Immature natural killer cell (primary cell): ENCODE data around the gene TPBGL. TPM values are rescaled to one million over a fixed set of nuclear protein-coding genes. Genes with fewer than 3 reads are reported as not detected.
A peak's percentile ranks its signal among the peaks of the same experiment; 100 is the strongest.

Experiments
- DNase-seq, 3 donors: peaks; one replicate each; pipeline ENCODE4 v3.0.0; 2022; ENCODE audit warnings: mixed read lengths in 1 of 3
- H3K27ac Mint-ChIP-seq, 6 donors: one replicate each; pipeline ENCODE4 v1.8.0; 2020; ENCODE audit warnings: mixed read lengths in 6 of 6, mild to moderate bottlenecking in 5 of 6, inconsistent platforms in 4 of 6, moderate library complexity in 3 of 6
- H3K27me3 Mint-ChIP-seq, 3 donors: one replicate each; pipeline ENCODE4 v1.8.0; 2020 to 2021; ENCODE audit warnings: low read depth in 3 of 3, mild to moderate bottlenecking in 3 of 3, mixed read lengths in 3 of 3, moderate library complexity in 3 of 3, inconsistent platforms in 1 of 3
- H3K36me3 Mint-ChIP-seq, 3 donors: one replicate each; pipeline ENCODE4 v1.8.0; 2020; ENCODE audit warnings: mixed read lengths in 3 of 3, inconsistent platforms in 2 of 3, mild to moderate bottlenecking in 2 of 3
- H3K4me1 Mint-ChIP-seq, 2 donors: one replicate each; pipeline ENCODE4 v1.8.0; 2020; ENCODE audit warnings: inconsistent platforms in 2 of 2, mild to moderate bottlenecking in 2 of 2, mixed read lengths in 2 of 2, moderate library complexity in 1 of 2
- H3K4me3 Mint-ChIP-seq, 5 donors: one replicate each; pipeline ENCODE4 v1.8.0; 2020; ENCODE audit warnings: mild to moderate bottlenecking in 5 of 5, mixed read lengths in 5 of 5, inconsistent platforms in 3 of 5, moderate library complexity in 3 of 5
- H3K9me3 Mint-ChIP-seq, 6 donors: one replicate each; pipeline ENCODE4 v1.8.0; 2020; ENCODE audit warnings: mild to moderate bottlenecking in 6 of 6, mixed read lengths in 6 of 6, inconsistent platforms in 4 of 6, moderate library complexity in 3 of 6
- polyA plus RNA-seq, 3 donors: library from polyadenylated mRNA; unstranded; fragments of 300-500 nt; fragmentation: Illumina TruSeq; gene quantifications; one replicate each; pipeline ENCODE4 v1.2.3, GENCODE V29; 2021

Gene TPBGL
- polyA plus RNA-seq, 3 donors from 2014 or later = 0.13 TPM; not detected in 2

- no peaks in the 10 kb centered on the region for H3K4me1 Mint-ChIP-seq
- H3K36me3 Mint-ChIP-seq = peaks cover 0 to 5% (median 3%) of the 10 kb centered on the region in 3 donors
- H3K4me3 Mint-ChIP-seq = no peak overlapping the region
- DNase-seq = no peak
- H3K27ac Mint-ChIP-seq = no peak overlapping the region
- peaks cover 0 to 4% (median 2%) of the 10 kb centered on the region in 3 donors for H3K27me3 Mint-ChIP-seq
- H3K9me3 Mint-ChIP-seq = no peaks in the 10 kb centered on the region
Measured at GRCh38 chr11:75229466-75229865, 11.1 kb upstream of the TPBGL start.

DNA sequence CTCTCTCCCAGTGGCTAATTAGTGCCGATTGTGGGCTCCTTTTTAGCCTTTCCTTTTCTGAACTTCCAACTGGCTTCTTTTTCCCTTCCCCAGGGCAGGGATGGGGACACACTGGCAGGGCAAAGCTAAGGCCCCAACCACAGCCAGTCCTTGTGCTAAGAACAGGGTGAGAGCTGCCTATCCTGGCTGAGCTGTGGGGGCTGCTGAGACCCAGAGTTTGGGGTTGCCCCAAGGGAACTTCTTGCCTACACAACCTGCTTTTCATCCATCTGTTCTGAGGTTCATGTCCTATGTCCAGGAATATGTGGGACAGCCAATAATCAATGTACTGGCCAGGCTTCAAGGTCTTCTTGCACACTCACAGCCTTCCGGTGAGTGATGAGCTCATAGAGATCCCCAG lies 10.0 kb upstream of the TPBGL start:
- H3K27me3 Mint-ChIP-seq = peaks cover 0 to 5% (median 4%) of the 10 kb centered on the region in 3 donors
- H3K36me3 Mint-ChIP-seq = peaks cover 0 to 5% (median 3%) of the 10 kb centered on the region in 3 donors
- no peak overlapping the region for H3K4me3 Mint-ChIP-seq
- H3K9me3 Mint-ChIP-seq = no peaks in the 10 kb centered on the region
- DNase-seq = no peak
- no peak overlapping the region for H3K27ac Mint-ChIP-seq
- H3K4me1 Mint-ChIP-seq = no peaks in the 10 kb centered on the region

DNA sequence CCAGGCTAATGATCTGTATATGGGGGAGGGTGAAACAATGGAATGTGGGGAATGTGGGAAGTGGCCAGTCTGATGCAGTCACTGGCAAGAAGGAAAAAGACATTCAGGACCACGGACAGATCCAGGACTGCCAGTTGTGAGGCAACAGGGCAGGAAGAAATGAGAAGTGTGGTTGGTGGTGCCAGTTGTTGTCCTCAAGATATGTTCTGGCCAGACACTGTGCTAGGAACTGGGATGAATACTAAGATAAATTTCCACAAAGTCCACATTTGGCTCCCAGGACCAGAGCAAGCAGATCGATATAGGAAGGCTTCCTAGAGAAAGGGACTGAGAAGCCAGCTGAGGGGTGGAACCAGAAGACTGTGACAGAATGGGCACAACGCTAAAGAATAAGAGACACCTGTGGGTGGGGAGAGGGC lies 6.8 kb upstream of the TPBGL start:
- H3K36me3 Mint-ChIP-seq = peaks cover 0 to 5% (median 3%) of the 10 kb centered on the region in 3 donors
- no peaks in the 10 kb centered on the region for H3K9me3 Mint-ChIP-seq
- no peaks in the 10 kb centered on the region for H3K4me1 Mint-ChIP-seq
- H3K27ac Mint-ChIP-seq = no peak overlapping the region
- DNase-seq = peak in 1 of 3 donors; percentile 30
- H3K27me3 Mint-ChIP-seq = peaks cover 0 to 11% (median 4%) of the 10 kb centered on the region in 3 donors
- no peak overlapping the region for H3K4me3 Mint-ChIP-seq

GRCh38 chr11:75236062-75236461 lies 4.5 kb upstream of the TPBGL start:
- no peak for DNase-seq
- Mint-ChIP-seq H3K36me3 (peaks cover 0 to 3% (median 3%) of the 10 kb centered on the region in 3 donors), H3K4me1 (peaks cover 0 to 6% of the 10 kb centered on the region in 2 donors), H3K4me3 (no peak overlapping the region), H3K27ac (no peak overlapping the region), H3K9me3 (no peaks in the 10 kb centered on the region), H3K27me3 (peaks cover 3 to 15% (median 8%) of the 10 kb centered on the region in 3 donors)

GRCh38 chr11:75237050-75237449 lies 3.5 kb upstream of the TPBGL start:
- peaks cover 3 to 15% (median 10%) of the 10 kb centered on the region in 3 donors for H3K27me3 Mint-ChIP-seq
- H3K4me1 Mint-ChIP-seq = peaks cover under 1 to 6% of the 10 kb centered on the region in 2 donors
- H3K9me3 Mint-ChIP-seq = no peaks in the 10 kb centered on the region
- no peak overlapping the region for H3K4me3 Mint-ChIP-seq
- H3K36me3 Mint-ChIP-seq = no peaks in the 10 kb centered on the region
- no peak overlapping the region for H3K27ac Mint-ChIP-seq
- DNase-seq = no peak

- Mint-ChIP-seq H3K27ac (no peak overlapping the region), H3K36me3 (no peaks in the 10 kb centered on the region), H3K4me1 (peaks cover 6 to 12% of the 10 kb centered on the region in 2 donors), H3K9me3 (no peaks in the 10 kb centered on the region), H3K4me3 (peak overlapping the region in 3 of 5 donors; percentile 16 to 69 (median 65)), H3K27me3 (peaks cover 7 to 22% (median 17%) of the 10 kb centered on the region in 3 donors)
- DNase-seq = no peak
Measured at GRCh38 chr11:75238595-75239440, 1.8 kb upstream of the TPBGL start.

DNA sequence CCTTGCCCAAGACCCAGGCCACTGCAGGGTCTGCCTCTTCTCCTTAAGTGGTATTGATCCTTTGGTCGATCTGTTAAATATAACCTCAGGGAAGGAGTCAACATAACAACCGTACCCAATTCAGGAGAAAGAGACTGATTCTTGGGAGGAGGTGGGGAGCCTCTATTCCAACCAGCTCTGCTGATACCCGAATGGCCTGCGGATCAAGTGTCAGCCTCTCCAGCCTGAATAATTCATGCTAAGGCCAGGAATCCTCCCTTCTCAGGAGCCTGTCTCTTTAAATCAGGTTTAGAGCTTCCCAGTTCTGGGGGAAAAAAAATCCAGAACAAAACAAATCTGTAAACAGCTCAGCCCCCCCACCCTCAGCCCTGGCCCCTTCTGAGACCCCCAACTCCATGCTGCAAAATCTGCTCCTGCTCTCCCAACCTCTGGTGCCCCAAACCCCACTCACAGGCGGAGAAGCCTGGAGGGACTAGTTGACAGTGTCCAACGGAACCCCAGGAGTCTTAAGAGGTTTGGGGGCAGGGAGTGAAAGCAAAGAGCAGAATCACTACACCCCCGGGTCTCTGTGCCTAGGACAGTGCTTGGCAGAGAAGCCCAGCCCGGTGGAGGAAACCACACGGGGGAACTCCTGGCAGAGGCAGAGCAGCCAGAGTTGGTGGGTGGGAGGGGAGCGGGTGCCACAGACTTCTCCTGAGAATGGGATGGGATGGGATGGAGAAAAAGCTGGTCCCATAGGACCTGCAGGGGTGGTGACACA lies 863 bp upstream of the TPBGL start:
- peaks cover 7 to 27% (median 17%) of the 10 kb centered on the region in 3 donors for H3K27me3 Mint-ChIP-seq
- peak overlapping the region; percentile 53 to 74 (median 66) for H3K4me3 Mint-ChIP-seq
- H3K27ac Mint-ChIP-seq = no peak overlapping the region
- no peak for DNase-seq
- no peaks in the 10 kb centered on the region for H3K36me3 Mint-ChIP-seq
- H3K4me1 Mint-ChIP-seq = peaks cover 6 to 12% of the 10 kb centered on the region in 2 donors
- H3K9me3 Mint-ChIP-seq = no peaks in the 10 kb centered on the region

GRCh38 chr11:75241036-75241905 lies 697 bp downstream of the TPBGL start:
- H3K27me3 Mint-ChIP-seq = peaks cover 7 to 24% (median 17%) of the 10 kb centered on the region in 3 donors
- no peaks in the 10 kb centered on the region for H3K9me3 Mint-ChIP-seq
- H3K4me3 Mint-ChIP-seq = peak overlapping the region; percentile 63 to 82 (median 73)
- H3K36me3 Mint-ChIP-seq = no peaks in the 10 kb centered on the region
- H3K4me1 Mint-ChIP-seq = peaks cover 6 to 12% of the 10 kb centered on the region in 2 donors
- peak; percentile 86 to 90 (median 87) for DNase-seq
- no peak overlapping the region for H3K27ac Mint-ChIP-seq

DNA sequence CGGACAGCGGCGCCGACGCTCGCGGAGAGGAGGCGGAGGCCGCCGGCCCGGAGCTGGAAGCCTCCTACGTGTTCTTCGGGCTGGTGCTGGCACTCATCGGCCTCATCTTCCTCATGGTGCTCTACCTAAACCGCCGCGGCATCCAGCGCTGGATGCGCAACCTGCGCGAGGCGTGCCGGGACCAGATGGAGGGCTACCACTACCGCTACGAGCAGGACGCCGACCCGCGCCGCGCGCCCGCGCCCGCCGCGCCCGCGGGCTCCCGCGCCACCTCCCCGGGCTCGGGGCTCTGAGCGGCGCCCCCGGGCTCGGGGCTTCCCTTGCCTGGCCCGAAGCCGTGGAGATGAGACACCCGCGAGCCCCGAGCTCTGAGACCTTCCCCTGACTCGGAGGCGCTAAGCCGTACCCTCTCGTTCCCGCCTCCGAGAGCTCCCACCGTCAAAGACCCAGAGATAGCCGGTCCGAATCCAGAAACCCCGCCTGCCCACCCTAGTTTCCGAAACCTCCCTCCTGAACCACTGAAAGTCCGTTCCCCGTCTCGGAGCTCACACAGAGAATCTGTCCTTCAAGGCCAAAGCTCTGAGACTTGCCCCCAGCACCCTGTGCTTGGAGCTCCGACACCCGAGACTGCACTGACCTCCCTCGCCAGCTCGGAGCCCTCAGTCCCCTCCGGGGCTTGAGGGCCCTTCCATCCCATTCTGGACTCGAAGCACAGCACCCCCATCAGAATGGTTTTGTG lies 1.5 kb downstream of the TPBGL start:
- H3K27ac Mint-ChIP-seq = peak overlapping the region in 1 of 6 donors; percentile 40
- H3K4me1 Mint-ChIP-seq = peaks cover 6 to 12% of the 10 kb centered on the region in 2 donors
- peak overlapping the region; percentile 78 to 82 (median 82) for H3K4me3 Mint-ChIP-seq
- no peaks in the 10 kb centered on the region for H3K36me3 Mint-ChIP-seq
- peaks cover 7 to 21% (median 17%) of the 10 kb centered on the region in 3 donors for H3K27me3 Mint-ChIP-seq
- no peak for DNase-seq
- no peaks in the 10 kb centered on the region for H3K9me3 Mint-ChIP-seq

DNA sequence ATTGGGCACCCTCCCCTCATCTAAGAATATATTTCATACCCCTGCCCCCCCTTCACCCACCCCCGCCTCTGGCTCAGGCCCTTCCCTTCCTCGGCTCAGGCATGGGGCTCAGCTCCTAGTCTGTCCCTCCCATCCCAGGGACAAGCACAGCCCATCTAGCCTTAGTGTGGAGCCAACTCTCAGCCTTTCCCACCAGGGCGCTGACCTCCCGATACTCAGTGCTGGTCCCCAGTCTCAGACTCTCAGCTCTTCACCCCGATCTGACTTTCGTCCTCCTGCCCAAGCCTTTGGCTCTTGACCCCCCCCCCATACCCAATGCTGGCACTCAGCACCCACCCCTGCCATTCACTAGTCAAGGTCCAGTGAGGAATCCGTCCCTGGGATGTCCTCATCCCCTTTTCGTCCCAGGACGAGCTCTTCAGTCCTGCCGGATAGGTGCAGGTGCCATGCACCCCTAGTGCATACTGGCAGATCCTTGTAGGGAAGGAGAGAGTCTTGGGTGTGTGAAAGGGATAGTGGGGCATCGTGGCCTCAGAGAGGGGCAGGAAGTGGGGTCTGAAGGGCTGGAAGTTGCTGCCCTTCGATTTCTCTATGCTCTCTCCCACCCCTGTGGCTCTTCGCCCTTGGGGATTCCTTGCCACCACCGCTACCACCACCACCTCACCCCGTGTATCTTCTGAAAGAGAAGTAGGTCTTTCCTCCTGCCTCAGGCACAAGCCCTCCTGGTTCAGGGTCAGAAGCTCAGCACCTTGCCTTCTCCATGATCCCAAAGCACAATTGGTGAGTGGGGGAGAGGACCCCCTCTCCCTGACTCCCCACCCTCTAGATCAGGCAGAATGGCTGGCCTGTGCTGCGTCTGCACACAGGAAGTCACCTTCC lies 2.4 kb downstream of the TPBGL start:
- peak overlapping the region; percentile 78 to 82 (median 82) for H3K4me3 Mint-ChIP-seq
- H3K9me3 Mint-ChIP-seq = no peaks in the 10 kb centered on the region
- H3K27ac Mint-ChIP-seq = peak overlapping the region in 1 of 6 donors; percentile 12
- peaks cover 8 to 19% (median 18%) of the 10 kb centered on the region in 3 donors for H3K27me3 Mint-ChIP-seq
- H3K4me1 Mint-ChIP-seq = peaks cover 6 to 12% of the 10 kb centered on the region in 2 donors
- no peaks in the 10 kb centered on the region for H3K36me3 Mint-ChIP-seq
- no peak for DNase-seq

- H3K4me3 Mint-ChIP-seq = peak overlapping the region in 1 of 5 donors; percentile 9
- no peaks in the 10 kb centered on the region for H3K9me3 Mint-ChIP-seq
- no peak for DNase-seq
- no peak overlapping the region for H3K27ac Mint-ChIP-seq
- H3K27me3 Mint-ChIP-seq = peaks cover 8 to 18% (median 16%) of the 10 kb centered on the region in 3 donors
- H3K4me1 Mint-ChIP-seq = peaks cover 6 to 12% of the 10 kb centered on the region in 2 donors
- no peaks in the 10 kb centered on the region for H3K36me3 Mint-ChIP-seq
Measured at GRCh38 chr11:75244052-75244814, 3.7 kb downstream of the TPBGL start.
